DOHH2 (cell line): ENCODE data around the gene PCBP3.

Experiments used
- H3F3A ChIP-seq: fragments of 200-600 bp; sonication (generic), shearing (Covaris generic); 2 replicates; pipeline ENCODE4 v1.6.0; 2016; ENCODE audit warnings: antibody characterized with exemption, mild to moderate bottlenecking; ENCODE audit not compliant: control insufficient read depth, insufficient read depth
- H3K27ac ChIP-seq: fragments of 200-600 bp; sonication (generic); 2 replicates; pipeline ENCODE4 v1.5.1; 2014; ENCODE audit warnings: low read depth, mild to moderate bottlenecking, low read length, moderate library complexity
- H3K27me3 ChIP-seq: fragments of 200-600 bp; sonication (generic); 2 replicates; pipeline ENCODE4 v1.6.1; 2014; ENCODE audit warnings: mild to moderate bottlenecking, low read length, mixed read lengths; ENCODE audit not compliant: control insufficient read depth
- H3K36me3 ChIP-seq: fragments of 200-600 bp; sonication (generic); 2 replicates; pipeline ENCODE4 v1.6.1; 2014; ENCODE audit warnings: mild to moderate bottlenecking, low read length, moderate library complexity, mixed read lengths; ENCODE audit not compliant: control insufficient read depth
- H3K4me1 ChIP-seq: fragments of 200-600 bp; sonication (generic); 2 replicates; pipeline ENCODE4 v1.6.1; 2014; ENCODE audit warnings: mild to moderate bottlenecking, low read length, mixed read lengths; ENCODE audit not compliant: control insufficient read depth
- H3K4me2 ChIP-seq: fragments of 200-600 bp; sonication (generic); 2 replicates; pipeline ENCODE4 v1.6.0; 2014; ENCODE audit warnings: mild to moderate bottlenecking, low read length, moderate library complexity
- H3K4me3 ChIP-seq: fragments of 200-600 bp; sonication (generic); 2 replicates; pipeline ENCODE4 v1.5.1; 2014; ENCODE audit warnings: mild to moderate bottlenecking, low read length, mixed read lengths
- H3K79me2 ChIP-seq: fragments of 200-600 bp; sonication (generic); 2 replicates; pipeline ENCODE4 v1.6.1; 2014; ENCODE audit warnings: mild to moderate bottlenecking, low read length, mixed read lengths; ENCODE audit not compliant: control insufficient read depth
- H3K9me2 ChIP-seq: fragments of 200-600 bp; sonication (generic); replicated peaks from 2 replicates; pipeline ENCODE4 v1.6.1; 2014; ENCODE audit warnings: mild to moderate bottlenecking, low read length, mixed read lengths; ENCODE audit not compliant: control insufficient read depth
- H3K9me3 ChIP-seq: fragments of 200-600 bp; sonication (generic); 2 replicates; pipeline ENCODE4 v1.6.1; 2014; ENCODE audit warnings: antibody characterized with exemption, low read length, mixed read lengths; ENCODE audit not compliant: control insufficient read depth, insufficient read depth
- H4K20me1 ChIP-seq: fragments of 200-600 bp; sonication (generic); 2 replicates; pipeline ENCODE4 v1.6.0; 2014; ENCODE audit warnings: low read depth, mild to moderate bottlenecking, antibody characterized with exemption, low read length, moderate library complexity; ENCODE audit not compliant: control insufficient read depth, insufficient read depth
- EZH2phosphoT487 ChIP-seq: fragments of 200-600 bp; sonication (generic); IDR thresholded peaks from 2 replicates; pipeline ENCODE4 v1.6.1; 2017; ENCODE audit warnings: borderline replicate concordance, mild to moderate bottlenecking, antibody characterized with exemption, low read length, moderate library complexity, mixed read lengths
- TF ChIP-seq, protein P1 (sequence below): fragments of 200-600 bp; sonication (generic); IDR thresholded peaks from one replicate; pipeline ENCODE4 v1.5.1; 2014; ENCODE audit warnings: antibody characterized with exemption, mild to moderate bottlenecking, low read depth, low read length; ENCODE audit not compliant: poor library complexity, severe bottlenecking

The PCBP3 gene

GRCh38 chr21:45836268-45836655 is 192.7 kb downstream of the PCBP3 start:
- Histone ChIP-seq H3F3A (no peaks in the 10 kb centered on the region), H3K9me3 (no peaks in the 10 kb centered on the region), H3K4me3 (no peak overlapping the region), H4K20me1 (no peaks in the 10 kb centered on the region), H3K9me2 (no peaks in the 10 kb centered on the region), H3K27me3 (no peaks in the 10 kb centered on the region), H3K27ac (no peak overlapping the region), H3K4me1 (no peaks in the 10 kb centered on the region), H3K79me2 (no peaks in the 10 kb centered on the region), H3K4me2 (no peak overlapping the region), H3K36me3 (no peaks in the 10 kb centered on the region)
- TF ChIP-seq, protein P1, sequence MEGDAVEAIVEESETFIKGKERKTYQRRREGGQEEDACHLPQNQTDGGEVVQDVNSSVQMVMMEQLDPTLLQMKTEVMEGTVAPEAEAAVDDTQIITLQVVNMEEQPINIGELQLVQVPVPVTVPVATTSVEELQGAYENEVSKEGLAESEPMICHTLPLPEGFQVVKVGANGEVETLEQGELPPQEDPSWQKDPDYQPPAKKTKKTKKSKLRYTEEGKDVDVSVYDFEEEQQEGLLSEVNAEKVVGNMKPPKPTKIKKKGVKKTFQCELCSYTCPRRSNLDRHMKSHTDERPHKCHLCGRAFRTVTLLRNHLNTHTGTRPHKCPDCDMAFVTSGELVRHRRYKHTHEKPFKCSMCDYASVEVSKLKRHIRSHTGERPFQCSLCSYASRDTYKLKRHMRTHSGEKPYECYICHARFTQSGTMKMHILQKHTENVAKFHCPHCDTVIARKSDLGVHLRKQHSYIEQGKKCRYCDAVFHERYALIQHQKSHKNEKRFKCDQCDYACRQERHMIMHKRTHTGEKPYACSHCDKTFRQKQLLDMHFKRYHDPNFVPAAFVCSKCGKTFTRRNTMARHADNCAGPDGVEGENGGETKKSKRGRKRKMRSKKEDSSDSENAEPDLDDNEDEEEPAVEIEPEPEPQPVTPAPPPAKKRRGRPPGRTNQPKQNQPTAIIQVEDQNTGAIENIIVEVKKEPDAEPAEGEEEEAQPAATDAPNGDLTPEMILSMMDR, result no peak
- TF ChIP-seq EZH2phosphoT487, result no peak

DNA sequence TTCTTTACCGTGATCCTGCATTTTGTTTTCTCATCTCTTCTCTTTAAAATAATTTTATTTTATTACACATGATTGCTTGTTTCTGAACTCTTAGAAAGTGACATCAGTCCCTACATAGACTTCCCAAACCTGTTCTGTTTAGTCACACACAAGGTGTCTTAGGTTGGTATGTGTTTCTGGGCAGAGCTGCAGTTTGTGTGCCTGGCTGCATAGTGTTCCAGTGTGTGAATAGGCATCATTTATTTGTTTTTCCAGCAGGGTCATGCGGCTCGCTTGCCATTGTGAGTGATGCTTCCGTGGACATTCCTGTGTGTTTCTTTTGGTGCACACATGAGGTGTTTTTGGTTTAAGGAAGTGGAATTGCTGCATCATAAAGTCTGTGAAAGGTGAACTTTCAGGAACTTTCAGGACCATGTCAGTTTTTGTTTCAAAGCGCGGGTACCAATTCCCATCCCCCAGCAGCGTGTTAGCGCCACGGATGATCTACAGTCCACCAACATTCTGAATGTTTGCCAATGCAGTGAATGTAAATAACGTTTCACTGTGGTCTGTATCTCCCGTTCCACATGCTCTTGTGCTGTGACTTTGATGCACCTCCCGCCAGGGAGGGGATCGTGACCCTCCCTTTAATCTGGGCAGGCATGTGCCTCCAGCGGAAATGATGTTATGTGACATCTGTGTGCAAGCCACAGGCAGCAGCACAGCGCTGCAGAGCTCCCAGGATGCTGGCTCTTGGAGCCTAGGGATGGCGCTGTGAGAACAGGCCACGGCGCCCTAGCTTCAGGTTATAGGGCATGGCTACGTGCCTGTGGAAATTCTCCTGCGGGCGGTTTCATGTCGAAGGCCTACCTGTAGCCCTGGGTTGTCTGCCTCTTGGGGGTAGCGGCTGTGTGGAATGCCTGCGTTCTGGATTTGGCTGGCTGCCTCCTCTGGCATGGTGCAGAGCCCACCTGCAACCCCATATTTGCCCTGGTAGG is 193.5 kb downstream of the PCBP3 start:
- Histone ChIP-seq H3K79me2 (no peaks in the 10 kb centered on the region), H3K4me3 (no peak overlapping the region), H3F3A (no peaks in the 10 kb centered on the region), H3K4me1 (no peaks in the 10 kb centered on the region), H3K27me3 (no peaks in the 10 kb centered on the region), H4K20me1 (no peaks in the 10 kb centered on the region), H3K27ac (no peak overlapping the region), H3K9me3 (no peaks in the 10 kb centered on the region), H3K4me2 (no peak overlapping the region), H3K9me2 (no peaks in the 10 kb centered on the region), H3K36me3 (no peaks in the 10 kb centered on the region)
- TF ChIP-seq, protein P1, result no peak
- TF ChIP-seq EZH2phosphoT487, result no peak

DNA sequence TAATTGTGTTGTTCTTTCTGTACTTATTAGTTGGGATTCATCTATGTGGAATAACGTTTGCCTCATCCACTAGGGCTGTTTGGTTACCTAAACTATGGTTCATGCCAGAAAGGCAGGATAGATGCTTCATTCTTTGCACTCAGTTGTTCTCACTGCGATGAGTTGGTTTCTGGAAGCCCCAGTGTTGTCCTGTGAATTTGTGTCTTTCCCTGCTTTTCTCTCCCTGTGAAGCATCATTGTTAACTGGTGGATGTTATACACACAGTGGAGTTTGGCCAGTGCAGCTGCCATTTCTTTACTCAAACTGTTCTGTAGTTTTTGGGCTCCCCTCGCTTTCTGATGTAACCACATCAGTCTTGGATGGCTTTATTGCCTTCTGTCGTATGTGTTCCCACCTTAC is 194.4 kb downstream of the PCBP3 start:
- TF ChIP-seq EZH2phosphoT487, result no peak
- TF ChIP-seq, protein P1, result no peak
- no peaks in the 10 kb centered on the region for H3K36me3 ChIP-seq
- no peaks in the 10 kb centered on the region for H3K27me3 ChIP-seq
- no peaks in the 10 kb centered on the region for H3K9me2 ChIP-seq
- no peak overlapping the region for H3K4me3 ChIP-seq
- no peaks in the 10 kb centered on the region for H3F3A ChIP-seq
- no peaks in the 10 kb centered on the region for H4K20me1 ChIP-seq
- H3K79me2 ChIP-seq, result no peaks in the 10 kb centered on the region
- H3K27ac ChIP-seq, result no peak overlapping the region
- H3K4me2 ChIP-seq, result no peak overlapping the region
- no peaks in the 10 kb centered on the region for H3K4me1 ChIP-seq
- H3K9me3 ChIP-seq, result no peaks in the 10 kb centered on the region
